ENCODE results near the gene LDHD. TPM values are rescaled to one million over a fixed set of nuclear protein-coding genes. Genes with fewer than 3 reads are reported as not detected.

LDHD gene
- total and polyA plus RNA-seq, 9 of the 15 experiments (the other 6 are each of a cell fraction or from before 2014, with no cell fraction given), result 0.19 to 0.86 (median 0.54) TPM; not detected in 3

GRCh38 chr16:75078886-75079285 is 37.7 kb downstream of the LDHD start (continued):
- TF ChIP-seq, protein P1, sequence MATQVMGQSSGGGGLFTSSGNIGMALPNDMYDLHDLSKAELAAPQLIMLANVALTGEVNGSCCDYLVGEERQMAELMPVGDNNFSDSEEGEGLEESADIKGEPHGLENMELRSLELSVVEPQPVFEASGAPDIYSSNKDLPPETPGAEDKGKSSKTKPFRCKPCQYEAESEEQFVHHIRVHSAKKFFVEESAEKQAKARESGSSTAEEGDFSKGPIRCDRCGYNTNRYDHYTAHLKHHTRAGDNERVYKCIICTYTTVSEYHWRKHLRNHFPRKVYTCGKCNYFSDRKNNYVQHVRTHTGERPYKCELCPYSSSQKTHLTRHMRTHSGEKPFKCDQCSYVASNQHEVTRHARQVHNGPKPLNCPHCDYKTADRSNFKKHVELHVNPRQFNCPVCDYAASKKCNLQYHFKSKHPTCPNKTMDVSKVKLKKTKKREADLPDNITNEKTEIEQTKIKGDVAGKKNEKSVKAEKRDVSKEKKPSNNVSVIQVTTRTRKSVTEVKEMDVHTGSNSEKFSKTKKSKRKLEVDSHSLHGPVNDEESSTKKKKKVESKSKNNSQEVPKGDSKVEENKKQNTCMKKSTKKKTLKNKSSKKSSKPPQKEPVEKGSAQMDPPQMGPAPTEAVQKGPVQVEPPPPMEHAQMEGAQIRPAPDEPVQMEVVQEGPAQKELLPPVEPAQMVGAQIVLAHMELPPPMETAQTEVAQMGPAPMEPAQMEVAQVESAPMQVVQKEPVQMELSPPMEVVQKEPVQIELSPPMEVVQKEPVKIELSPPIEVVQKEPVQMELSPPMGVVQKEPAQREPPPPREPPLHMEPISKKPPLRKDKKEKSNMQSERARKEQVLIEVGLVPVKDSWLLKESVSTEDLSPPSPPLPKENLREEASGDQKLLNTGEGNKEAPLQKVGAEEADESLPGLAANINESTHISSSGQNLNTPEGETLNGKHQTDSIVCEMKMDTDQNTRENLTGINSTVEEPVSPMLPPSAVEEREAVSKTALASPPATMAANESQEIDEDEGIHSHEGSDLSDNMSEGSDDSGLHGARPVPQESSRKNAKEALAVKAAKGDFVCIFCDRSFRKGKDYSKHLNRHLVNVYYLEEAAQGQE (IDR thresholded peaks at IDR 0.05; ENCODE audit: borderline replicate concordance), result no peak
- TF ChIP-seq, protein P1 (CRISPR knock-in tag; IDR thresholded peaks at IDR 0.05; ENCODE audit: low read depth), result no peak
- TF ChIP-seq BCOR (IDR thresholded peaks at IDR 0.05) (no peak), NFYB (IDR thresholded peaks at IDR 0.05; ENCODE audit: extremely low read depth, insufficient read length) (no peak), IFI16 (CRISPR knock-in tag; IDR thresholded peaks at IDR 0.05) (no peak), TAF1 (IDR thresholded peaks at IDR 0.05; ENCODE audit: control insufficient read depth, extremely low read depth, insufficient read depth, low read length, severe bottlenecking) (no peak)
